BE2C (cell line): Measurements from ENCODE around the gene ACP3.

Experiments
- DNase-seq: peaks from one replicate; pipeline ENCODE4 v3.0.0-alpha.2; 2020
- H3K27me3 ChIP-seq: fragments of 250-450 bp; sonication (Bioruptor Pico); 2 replicates; pipeline ENCODE4 v1.5.1; 2020; ENCODE audit warnings: mild to moderate bottlenecking
- H3K36me3 ChIP-seq: fragments of 250-450 bp; sonication (Bioruptor Pico); 2 replicates; pipeline ENCODE4 v1.5.1; 2020; ENCODE audit warnings: mild to moderate bottlenecking
- H3K4me1 ChIP-seq: fragments of 250-450 bp; sonication (Bioruptor Pico); 2 replicates; pipeline ENCODE4 v1.5.1; 2020
- H3K4me3 ChIP-seq: 2 replicates; pipeline ENCODE4 v1.5.1; 2011; ENCODE audit warnings: low read depth, low read length
- H3K9me3 ChIP-seq: fragments of 250-450 bp; sonication (Bioruptor Pico); 2 replicates; pipeline ENCODE4 v1.5.1; 2020
- TF ChIP-seq, protein P1 (sequence below): IDR thresholded peaks from 2 replicates; pipeline ENCODE4 v1.5.1; 2012; ENCODE audit warnings: mild to moderate bottlenecking, low read depth, low read length

The ACP3 gene

DNA sequence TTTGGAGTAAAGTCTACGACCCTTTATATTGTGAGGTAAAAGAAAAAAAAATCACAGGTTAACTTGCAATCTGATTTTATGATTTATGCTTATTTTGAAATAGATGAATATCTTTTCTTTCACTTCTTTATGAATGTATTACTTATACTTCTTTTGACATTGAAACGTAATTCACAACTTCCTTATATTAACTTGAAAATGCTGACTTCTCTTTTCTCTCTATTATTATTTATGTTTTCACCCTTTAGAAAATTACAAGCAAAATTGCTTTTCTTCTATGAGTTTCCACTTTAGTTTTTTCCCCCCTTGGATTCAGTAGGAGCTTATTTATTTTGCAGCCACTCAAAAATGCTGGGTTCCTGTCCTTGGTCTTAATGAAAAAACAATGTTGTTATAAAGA, 25.4 kb downstream of the ACP3 start:
- DNase-seq, result no peak
- TF ChIP-seq, protein P1, sequence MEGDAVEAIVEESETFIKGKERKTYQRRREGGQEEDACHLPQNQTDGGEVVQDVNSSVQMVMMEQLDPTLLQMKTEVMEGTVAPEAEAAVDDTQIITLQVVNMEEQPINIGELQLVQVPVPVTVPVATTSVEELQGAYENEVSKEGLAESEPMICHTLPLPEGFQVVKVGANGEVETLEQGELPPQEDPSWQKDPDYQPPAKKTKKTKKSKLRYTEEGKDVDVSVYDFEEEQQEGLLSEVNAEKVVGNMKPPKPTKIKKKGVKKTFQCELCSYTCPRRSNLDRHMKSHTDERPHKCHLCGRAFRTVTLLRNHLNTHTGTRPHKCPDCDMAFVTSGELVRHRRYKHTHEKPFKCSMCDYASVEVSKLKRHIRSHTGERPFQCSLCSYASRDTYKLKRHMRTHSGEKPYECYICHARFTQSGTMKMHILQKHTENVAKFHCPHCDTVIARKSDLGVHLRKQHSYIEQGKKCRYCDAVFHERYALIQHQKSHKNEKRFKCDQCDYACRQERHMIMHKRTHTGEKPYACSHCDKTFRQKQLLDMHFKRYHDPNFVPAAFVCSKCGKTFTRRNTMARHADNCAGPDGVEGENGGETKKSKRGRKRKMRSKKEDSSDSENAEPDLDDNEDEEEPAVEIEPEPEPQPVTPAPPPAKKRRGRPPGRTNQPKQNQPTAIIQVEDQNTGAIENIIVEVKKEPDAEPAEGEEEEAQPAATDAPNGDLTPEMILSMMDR, result no peak
- H3K4me1 ChIP-seq, result no peaks in the 10 kb centered on the region
- no peaks in the 10 kb centered on the region for H3K36me3 ChIP-seq
- H3K9me3 ChIP-seq, result no peaks in the 10 kb centered on the region
- no peaks in the 10 kb centered on the region for H3K27me3 ChIP-seq
- no peak overlapping the region for H3K4me3 ChIP-seq

DNA sequence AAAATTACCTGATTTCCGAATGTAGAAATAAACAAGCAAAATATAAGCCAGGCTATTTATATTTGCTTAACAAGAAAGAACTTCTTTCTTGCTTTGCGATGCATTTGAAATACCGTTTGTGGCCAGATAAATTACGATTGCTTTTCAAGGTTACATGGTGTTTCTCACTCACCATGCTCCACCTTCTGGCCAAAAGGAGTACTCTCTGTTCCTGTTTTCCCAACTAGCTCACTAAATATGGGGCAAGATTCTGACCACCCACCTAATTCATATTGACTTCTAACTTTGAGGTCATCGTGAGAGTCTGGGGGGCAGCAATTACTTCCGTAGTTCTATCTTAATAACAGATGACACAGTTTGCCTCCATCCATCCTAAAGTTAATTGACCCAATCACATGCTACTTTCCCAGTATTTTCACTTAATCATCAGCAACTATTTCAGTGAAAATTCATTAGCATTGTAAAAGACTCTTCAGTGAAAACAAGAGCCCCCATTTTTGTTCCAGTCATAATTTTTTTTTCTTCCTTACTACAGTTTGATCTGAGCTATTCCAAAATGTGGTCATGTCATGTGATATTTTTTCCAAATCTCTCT, 25.9 kb downstream of the ACP3 start:
- Histone ChIP-seq H3K36me3 (no peaks in the 10 kb centered on the region), H3K4me1 (no peaks in the 10 kb centered on the region), H3K27me3 (no peaks in the 10 kb centered on the region), H3K4me3 (no peak overlapping the region), H3K9me3 (no peaks in the 10 kb centered on the region)
- DNase-seq, result peak; percentile 57
- TF ChIP-seq, protein P1, result peak; percentile 94

DNA sequence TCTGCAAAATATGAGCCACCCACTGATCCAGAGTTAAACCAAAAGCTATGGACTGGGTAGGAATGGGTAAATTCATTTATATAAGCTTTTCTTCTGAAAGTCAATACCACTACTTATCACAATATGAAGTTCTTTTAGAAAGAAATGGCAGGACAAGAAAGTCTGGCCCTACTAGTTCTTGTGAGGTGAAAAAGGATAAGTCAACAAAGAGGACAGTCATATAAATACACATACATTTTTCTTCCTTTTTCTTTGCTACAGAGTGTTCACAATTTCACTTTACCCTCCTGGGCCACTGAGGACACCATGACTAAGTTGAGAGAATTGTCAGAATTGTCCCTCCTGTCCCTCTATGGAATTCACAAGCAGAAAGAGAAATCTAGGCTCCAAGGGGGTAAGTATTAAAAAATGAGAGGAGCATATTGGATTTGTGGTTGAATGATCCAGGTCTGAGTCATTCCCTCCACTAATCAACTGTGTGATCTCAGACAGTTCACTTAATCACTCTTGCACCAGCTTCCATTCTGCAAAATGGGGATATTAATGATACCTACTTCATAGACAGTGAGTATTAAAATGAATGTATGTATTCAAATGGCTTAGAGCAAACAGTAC, 27.6 kb downstream of the ACP3 start:
- DNase-seq, result no peak
- H3K27me3 ChIP-seq, result no peaks in the 10 kb centered on the region
- no peaks in the 10 kb centered on the region for H3K9me3 ChIP-seq
- no peaks in the 10 kb centered on the region for H3K4me1 ChIP-seq
- H3K4me3 ChIP-seq, result no peak overlapping the region
- TF ChIP-seq, protein P1, result no peak
- no peaks in the 10 kb centered on the region for H3K36me3 ChIP-seq

DNA sequence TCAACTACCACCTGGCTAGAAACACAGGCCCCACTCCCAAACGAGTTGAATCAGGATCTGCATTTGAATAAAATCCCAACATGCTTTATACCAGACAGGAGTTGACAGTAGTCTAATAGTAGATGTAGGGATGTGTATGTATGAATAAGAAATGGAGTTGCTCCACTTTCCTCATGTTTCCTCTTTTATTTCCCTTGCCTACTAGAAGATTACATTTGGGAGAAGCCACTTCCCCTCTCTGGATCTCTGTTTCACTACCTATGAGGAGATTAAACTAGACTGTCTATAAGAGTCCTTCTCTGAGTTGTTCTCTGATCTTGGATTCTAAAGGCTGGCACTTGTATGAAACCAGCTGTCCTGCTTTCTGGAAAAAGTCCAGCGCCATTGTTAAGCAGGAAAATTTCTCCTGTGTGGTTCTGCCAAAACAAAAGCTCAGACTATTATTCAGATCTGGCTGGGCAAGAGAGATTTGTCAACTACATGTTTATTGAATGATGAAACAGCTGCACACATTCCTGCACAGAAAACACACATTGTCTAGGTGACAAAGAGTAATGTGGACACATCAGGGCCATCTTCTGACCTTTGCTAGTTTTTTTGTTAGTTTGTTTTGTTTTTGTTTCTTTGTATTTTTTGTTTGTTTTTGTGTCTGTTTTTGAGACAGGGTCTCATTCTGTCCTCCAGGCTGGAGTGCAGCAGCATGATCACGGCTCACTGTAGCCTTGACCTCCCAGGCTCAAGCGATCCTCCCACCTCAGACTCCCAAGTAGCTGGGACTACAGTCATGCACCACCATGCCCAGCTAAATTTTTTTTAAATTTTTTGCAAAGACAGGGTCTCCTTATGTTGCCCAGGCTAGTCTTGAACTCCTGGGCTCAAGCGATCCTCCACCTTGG, 29.9 kb downstream of the ACP3 start:
- H3K27me3 ChIP-seq, result no peaks in the 10 kb centered on the region

DNA sequence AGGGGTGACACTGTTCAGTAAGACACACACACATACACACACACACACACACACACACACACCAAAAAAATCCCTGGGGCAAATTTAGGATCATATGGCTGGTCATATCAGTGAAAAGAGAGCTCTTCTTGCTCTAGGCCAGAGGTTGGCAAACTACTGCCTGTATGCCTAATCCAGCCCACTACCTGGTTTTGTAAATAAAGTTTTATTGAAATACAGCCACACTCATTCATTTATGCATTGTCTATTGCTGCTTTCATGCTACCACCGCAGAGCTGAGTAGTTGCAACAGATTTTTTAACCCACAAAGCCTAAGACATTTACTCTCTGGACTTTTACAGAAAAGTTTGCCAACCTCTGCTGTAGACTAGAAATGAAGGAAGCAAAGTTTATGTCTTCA, 30.6 kb downstream of the ACP3 start:
- Histone ChIP-seq H3K4me1 (no peaks in the 10 kb centered on the region), H3K4me3 (no peak overlapping the region), H3K36me3 (no peaks in the 10 kb centered on the region), H3K27me3 (no peaks in the 10 kb centered on the region), H3K9me3 (no peaks in the 10 kb centered on the region)
- TF ChIP-seq, protein P1, result no peak
- no peak for DNase-seq

More for the DNA sequence above, 29.9 kb downstream of the ACP3 start:
- no peaks in the 10 kb centered on the region for H3K9me3 ChIP-seq
- no peaks in the 10 kb centered on the region for H3K4me1 ChIP-seq
- no peak overlapping the region for H3K4me3 ChIP-seq
- H3K36me3 ChIP-seq, result no peaks in the 10 kb centered on the region
- TF ChIP-seq, protein P1, result no peak
- no peak for DNase-seq
